ENCODE results near the gene TMEM89.
A peak's percentile ranks its signal among the peaks of the same experiment; 100 is the strongest.

- TF ChIP-seq CTCF (IDR thresholded peaks at IDR 0.05) (no peak), EP300 (IDR thresholded peaks at IDR 0.05) (peak; percentile 63 to 89; a peak in 3 of 5 replicates)
Measured at GRCh38 chr3:48595526-48596121, 25.9 kb downstream of the TMEM89 start.
